HUDEP-2 (cell line): ENCODE data around the gene SH2D4B.
"Not testable (repeated sequence)": the region's sequence is repeated elsewhere in the genome, so short reads cannot be mapped to it uniquely, and the experiment has no call there.

ENCODE experiments used
- DNase-seq, 76 experiments: peaks; one replicate each; lab custom pipeline; 2025; ENCODE audit not compliant: unreplicated experiment in 76 of 76; lab: John Stamatoyannopoulos, UW

Gene SH2D4B

DNA sequence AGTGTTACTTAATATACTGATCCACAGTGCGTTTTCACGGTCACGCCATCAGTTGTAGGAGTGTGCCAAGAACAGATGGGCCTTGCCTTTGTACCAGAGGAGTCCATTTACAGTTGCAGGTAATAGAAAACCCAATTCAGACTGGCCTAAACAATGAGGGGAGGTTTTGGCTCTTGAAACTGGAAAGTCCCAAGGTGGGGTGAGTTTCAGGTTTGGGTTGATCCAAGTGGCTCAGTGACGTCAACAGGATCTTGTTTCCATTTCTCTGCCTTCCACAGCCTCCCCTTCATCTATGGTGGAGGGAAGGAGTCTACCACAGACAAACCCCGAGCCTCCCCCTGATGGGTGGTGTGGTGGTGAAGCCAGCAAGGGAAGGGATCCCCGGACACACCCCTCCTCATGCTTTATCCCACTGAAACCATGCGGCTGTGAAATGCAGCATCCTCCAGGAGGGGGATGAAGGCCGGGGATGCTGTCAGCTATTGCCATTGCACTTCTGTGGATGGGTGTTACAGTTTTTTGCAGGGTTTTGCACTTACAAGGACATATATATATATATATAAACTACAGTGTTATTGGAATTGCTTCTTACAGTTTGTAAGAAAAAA, 14.8 kb upstream of the SH2D4B start:
- DNase-seq, result no peak

DNA sequence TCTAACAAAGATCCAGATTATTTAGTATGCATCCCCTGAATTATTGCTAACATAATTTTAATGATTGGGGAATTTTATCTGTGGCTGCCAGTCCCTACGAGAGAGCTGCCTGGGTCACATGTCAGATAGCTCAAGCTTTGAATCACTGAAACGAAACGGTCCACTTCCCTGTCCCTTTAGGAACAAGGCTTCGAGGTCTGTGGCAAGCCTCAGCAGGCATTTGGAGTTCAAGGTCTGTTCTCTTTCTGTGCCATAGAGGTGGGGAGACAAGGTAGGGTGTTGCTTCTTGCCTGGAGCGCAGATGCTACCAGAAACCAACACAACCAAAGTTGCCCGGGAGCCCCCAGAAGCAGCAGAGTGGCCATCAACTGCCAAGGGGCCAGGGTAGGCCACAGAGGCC, 13.9 kb upstream of the SH2D4B start:
- DNase-seq, result no peak

DNA sequence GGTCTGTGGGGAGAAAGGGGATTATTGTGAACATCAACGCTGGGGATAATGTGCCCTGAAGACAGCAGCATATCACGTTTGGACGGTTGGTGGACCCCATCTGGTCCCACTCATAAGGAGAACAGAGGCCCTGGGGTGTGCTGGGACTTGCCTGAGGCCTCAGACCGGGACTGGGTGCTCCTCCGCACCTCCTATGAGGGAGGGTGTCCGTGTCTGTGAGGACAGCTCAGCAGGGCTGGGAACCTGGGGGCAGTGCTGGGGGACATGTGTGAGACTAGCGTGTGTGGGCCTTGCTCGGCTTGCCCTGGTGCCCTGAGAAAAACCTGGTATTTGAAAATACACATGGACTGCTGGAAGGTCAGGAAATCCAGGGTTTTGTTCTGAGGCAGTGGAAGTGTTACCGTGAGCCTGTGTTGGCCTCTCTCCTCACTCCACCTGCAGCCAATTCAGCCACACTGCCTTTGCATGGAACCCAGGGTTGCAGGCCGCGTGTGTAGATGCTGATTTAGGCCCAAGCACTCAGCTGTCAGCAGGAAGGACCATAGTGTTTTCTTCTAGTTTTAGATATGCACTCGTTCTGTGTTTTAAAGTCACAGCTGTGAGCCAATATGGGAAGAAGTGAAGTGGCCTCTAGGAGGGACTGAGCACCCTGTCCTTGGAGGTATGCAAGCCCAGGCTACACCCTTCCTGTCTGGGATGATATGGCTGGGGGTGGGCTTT, 13.4 kb upstream of the SH2D4B start:
- DNase-seq, result no peak

DNA sequence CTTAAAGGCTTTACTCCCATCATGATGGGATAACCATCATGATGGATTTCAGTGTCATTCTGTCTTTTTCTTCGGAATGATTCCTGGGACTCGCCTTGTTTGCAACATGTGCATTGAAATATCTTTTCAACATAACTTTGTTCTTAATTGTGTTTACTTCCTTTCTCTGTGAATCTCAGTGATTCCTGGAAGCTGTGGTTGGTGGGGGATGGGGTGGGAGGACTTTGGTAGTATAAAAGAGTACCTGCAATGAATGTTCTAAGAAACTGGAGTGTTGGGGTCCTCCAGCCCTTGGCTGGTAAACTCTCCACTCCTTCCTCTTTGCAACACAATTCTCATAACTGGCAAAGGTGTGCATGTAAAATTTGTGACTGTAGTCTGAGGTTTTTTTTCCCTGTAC, 11.5 kb upstream of the SH2D4B start:
- DNase-seq, result no peak

DNA sequence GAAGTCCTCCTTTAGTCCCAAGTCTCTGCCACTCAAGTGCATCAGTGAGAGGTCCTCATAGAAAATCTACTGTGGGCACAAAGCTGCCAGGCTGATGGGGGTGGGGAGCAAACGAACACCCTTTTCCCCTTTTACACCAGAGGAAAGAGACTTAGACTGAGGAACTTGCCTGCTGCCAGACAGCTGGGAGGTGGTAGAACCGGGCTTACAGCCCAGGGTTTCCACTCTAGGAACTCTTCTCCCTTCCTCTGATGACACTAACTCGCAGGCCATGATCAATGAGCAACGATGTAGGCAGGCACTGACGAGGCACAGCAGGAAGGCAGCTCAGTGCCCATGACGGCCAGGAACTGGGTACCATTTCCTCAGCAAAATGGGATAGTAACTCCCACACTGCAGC, 11.0 kb upstream of the SH2D4B start:
- DNase-seq, result no peak

DNA sequence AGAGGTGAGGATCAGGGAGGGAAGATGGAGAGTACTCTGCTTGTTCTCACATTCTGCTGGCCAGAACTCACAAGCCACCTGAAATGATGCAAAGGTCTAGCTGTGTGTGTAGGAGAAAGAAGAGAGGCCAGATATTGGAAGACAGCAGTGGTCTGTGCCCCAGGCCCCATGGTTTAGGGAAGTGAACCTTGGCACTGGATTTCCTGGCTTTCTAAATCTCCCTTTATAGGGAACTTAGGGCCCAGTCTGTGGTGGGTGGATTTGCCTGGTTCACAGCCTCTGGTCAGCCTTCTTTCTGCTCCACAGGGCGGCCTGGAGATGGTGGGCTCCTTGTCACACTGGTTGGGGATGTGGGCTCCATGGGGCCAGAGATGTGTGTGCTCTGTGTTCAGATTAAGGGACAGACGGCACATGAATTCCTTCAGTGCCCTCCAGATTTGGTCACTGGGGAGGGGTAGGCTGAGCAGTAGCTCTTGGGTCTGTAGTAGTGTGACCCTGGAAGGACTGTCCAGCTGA, 9.5 kb upstream of the SH2D4B start:
- DNase-seq, result no peak

DNA sequence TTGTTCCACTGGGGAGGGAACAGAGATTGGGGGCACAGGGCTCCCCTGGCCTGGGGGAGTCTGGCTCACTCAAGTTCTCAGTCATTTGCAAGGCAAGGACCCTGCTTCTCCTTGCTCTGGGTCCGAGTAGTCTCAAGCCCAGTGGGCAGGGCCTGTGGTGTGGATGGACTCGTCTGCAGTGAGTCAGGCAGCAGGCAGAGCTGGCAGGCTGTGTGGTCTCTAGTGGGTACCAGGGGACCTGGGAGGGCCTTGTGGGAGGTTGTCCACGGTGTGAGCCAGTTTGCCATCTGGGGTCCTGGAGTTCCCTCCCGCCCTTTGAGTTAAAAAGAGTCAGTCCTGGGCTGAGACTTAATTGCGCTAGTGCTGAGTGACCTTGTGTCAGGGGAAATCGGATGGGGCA, 8.8 kb upstream of the SH2D4B start:
- DNase-seq, result no peak

DNA sequence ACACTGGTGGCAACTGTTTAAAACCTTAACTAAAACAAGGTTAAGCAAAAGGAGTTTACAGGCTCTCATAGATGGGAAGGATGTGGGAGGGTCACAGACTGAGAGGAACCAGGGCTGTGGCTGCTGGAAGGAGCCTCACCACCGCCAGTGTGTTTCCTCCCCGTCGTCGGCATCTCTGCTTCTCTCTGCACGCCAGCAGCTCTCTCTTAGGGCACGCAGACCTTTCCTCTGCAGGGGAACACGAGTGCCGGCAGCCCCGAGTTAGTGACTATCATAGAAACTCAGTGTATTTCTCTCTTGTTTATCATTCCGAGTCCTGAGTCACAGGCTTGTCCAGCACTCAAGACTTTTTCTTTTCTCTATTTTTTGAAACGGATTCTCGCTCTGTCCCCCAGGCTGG, 8.1 kb upstream of the SH2D4B start:
- no peak for DNase-seq

DNA sequence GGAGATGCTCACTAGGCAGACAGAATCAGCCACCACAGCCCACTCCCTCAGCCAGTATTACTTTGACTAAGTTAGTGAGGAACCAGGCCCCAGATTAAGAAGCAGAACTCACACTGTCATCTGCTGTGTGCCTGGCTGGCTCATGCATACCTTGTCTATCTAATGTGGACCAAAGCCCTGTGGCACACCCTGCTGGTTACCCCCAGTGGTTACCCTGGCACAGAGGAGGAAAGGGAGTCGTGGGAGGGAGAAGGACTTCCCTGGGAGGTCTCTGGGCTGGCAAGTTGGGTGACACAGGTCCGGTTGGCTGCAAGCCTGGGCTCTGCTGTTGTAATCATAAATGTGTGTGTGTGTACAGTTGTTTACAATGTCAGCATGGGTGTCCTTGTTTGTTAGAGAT, 7.5 kb upstream of the SH2D4B start:
- DNase-seq, result peak in 58 of 76 experiments; percentile 4 to 58 (median 30)

DNA sequence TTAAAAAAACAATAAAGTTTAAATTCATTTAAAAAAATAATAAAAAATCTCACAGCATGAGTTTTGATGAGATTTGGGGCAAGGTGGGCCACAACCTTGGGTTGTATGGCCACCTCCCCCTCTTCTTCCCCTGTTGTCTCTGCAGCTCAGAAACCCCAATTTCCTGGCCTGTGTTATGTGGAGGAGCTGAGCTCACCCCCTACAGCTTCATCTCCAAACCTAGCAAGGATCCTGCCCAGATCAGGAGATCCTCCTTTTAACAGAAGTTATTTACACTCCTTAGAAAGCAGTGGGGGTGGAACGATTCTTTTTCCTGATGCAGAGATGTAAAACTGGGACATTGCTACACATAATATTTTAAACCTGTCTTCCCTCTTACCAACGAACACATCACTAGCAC, 6.9 kb upstream of the SH2D4B start:
- no peak for DNase-seq

DNA sequence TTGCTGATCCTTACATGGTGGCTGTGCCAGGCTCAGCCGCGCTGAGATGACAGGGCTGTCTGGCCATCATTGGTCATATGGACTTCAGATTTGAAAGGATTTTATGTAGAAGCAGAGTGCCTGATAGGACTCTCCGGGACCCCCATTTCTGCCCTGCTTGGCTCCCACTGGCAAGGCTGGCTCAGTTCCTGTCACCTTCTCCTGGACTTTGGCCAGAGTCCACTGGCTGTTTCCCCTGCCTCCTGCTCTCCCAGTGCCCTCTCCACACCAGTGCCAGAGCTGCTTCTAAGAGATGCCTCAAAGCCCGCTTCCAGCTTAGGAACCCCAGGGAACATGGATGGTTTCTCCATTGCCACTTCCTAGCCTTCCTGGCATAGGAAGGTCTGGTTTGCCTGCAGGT, 5.1 kb upstream of the SH2D4B start:
- no peak for DNase-seq

DNA sequence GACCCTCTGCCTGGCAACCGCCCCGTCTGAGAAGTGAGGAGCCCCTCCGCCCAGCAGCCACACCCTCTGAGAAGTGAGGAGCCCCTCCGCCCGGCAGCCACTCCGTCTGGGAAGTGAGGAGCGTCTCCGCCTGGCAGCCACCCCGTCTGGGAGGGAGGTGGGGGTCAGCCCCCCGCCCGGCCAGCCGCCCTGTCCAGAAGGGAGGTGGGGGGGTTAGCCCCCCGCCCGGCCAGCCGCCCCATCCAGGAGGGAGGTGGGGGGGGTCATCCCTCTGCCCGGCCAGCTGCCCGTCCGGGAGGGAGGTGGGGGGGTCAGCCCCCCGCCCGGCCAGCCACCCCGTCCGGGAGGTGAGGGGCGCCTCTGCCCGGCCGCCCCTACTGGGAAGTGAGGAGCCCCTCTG, 3.6 kb upstream of the SH2D4B start:
- DNase-seq, result not testable (repeated sequence)

DNA sequence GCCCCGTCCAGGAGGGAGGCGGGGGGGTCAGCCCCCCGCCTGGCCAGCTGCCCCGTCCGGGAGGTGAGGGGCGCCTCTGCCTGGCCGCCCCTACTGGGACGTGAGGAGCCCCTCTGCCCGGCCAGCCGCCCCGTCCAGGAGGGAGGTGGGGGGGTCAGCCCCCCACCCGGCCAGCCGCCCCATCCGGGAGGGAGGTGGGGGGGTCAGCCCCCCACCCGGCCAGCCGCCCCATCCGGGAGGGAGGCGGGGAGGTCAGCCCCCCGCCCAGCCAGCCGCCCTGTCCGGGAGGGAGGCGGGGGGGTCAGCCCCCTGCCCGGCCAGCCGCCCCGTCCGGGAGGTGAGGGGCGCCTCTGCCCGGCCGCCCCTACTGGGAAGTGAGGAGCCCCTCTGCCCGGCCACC, 3.1 kb upstream of the SH2D4B start:
- not testable (repeated sequence) for DNase-seq

DNA sequence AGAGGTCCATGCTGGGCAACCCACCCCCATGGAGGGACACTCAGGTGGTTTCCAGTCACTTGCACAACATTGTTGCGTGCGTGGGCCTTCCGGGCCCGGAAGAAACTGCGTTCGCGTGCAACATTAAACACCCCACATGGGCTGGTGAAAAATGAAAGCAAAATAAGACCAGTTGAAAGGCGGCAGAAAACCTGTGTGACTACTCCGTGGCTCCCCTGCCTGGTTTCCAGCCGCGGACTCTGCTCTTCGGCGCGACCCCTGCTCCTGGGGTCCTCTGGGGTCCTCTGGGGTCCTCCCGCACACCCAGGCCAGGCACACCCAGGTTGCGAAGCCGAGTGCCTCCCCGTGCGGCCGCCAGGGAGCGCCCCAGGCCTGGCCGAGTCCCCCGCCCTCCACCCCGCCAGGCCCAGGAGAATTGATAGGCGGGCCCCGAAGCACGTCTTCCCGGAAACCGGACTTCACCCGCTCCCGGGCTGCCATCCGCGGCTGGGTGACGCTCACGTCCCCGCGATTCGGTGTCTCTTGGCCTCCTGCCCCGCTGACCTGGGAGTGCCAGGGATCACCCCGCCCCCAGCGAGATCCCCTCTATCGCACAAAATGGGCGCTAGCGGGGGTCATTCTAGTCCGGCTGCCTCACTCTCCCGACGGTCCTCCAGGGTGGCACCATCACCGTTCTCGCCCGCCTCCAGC, 1.9 kb upstream of the SH2D4B start:
- peak in 58 of 76 experiments; percentile 4 to 65 (median 44) for DNase-seq

DNA sequence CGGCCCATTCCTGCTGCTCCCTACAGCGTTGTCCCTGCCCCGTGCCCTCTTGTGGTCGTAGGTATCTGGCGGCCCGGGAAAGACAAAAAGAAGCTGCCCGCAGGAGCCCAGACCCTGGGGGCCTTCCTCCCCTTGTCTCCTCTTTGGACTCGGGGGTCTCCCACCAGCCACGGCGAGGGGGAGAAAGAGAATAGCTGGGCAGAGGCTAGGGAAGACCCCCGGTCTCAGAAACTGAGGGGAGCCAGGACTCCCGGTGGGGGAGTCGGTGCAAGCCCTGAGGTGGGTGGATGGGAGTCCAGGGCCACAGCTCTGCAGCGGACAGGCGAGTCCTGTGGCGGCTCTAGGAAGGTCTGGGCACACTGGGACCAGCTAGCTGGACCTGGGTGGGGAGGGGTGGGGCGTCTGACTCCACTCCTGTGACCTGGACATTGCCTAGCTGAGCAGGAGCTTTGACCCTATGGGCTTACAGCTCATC, 1.3 kb upstream of the SH2D4B start:
- no peak for DNase-seq

DNA sequence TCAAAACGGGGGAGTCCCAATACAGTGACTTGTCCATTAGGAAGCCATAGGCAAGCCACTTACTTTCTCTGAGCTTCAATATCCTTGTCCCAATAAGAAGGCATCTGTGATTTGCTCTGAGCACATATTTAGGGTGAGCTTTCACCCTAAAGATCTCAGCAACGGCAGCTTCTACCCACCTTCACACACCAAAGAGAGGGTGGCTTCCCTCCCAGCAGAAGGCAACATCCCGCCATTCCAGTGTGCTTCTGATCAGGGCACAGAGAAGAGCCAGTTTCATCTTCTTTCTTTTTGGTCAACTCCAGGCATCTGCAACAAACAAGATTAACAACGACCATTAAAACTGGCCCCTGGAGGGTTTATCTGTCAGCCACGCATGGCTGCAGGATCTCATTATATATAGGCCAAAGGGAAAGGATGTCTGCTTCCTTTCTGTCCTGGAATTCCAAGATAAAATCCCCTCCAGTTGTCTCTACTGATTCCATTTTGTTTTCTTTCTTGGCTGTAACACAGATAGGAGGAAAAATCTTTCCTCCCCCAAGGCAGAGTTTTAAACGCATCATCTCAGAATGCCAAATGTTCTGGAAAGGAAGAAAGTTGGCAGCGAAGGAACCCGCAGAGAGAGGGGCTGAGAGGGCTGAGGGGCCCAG, 491 bp upstream of the SH2D4B start:
- DNase-seq, result no peak

DNA sequence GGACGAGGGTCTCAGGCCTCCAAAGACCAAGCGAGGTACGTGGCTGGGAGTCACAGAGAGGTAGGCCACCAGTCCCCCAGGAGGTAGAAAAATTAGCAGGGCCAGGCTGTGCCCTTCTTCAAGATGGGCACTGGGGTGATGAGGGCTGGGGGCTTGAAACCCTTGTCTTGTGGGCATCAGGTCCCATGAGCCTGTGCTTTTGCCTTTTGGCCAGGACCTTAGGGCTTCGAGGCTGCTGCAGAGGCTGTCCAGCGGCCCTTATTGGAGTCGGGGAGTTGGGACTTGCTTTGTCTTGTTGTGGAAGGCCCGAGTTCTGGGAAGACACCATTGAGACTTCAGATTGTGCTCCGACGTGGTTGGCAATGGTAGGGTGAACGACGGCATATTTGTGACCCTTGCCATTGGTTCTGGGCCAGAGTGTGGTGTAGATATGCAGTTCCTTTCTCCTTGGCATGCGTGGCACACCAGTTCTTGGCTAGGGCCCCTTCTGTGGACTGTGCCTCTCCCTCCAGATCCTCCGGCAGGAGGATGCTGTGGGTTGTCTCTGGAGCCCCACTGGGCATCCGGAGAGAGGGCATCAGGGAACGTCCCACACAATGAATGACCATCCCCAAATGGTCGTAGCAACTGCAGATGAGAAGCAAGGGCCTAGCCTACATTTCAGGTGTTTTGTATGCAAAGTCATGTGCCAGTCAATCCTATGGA, 931 bp downstream of the SH2D4B start:
- no peak for DNase-seq

DNA sequence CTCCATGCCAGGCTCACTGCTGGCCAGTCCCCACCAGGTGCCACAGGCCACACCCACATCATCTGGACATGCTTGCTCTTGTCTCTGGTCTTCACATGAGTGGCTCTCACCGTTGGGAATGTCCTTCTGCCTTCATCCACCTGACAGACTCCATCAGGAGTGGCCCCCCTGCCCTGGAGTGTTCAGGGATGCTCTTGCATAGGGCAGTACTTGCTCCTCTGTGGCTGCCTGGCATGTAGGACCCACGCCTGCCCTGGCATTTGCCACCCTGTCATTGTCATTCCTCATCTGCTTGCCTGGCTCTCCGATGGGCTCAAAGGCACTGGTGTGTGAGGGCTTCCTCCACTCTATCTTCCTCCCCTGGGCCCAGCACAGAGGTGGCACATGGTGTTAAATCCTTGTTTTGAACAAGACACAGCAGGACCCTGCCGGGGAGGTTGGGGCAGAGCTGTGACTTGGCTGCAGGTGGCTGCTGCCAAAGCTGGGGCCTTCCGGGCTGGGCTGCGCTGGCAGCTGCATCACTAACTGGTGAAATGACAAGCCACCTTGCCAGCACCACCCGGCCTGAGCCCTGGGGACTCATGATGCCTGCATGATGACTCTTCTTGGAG, 1.8 kb downstream of the SH2D4B start:
- no peak for DNase-seq

DNA sequence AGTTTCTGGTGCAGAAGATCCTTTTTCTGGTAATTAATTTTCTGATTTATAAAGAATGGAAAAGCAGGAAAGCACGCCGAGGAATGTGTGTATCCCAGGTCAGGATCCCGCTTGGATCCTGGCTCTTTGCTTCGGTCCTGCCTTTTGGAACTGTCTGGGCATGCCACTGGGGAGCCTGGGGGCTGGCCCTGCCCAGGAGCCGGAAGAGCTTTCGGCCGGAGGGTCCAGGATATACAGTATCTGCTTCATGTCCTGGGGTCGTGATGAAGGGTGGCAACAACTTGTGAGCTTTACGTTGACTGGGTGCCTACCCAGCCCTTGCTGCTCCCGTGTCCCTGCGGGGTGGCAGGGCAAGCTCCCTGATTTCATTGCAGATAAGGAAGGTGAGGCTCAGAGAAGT, 2.4 kb downstream of the SH2D4B start:
- no peak for DNase-seq

DNA sequence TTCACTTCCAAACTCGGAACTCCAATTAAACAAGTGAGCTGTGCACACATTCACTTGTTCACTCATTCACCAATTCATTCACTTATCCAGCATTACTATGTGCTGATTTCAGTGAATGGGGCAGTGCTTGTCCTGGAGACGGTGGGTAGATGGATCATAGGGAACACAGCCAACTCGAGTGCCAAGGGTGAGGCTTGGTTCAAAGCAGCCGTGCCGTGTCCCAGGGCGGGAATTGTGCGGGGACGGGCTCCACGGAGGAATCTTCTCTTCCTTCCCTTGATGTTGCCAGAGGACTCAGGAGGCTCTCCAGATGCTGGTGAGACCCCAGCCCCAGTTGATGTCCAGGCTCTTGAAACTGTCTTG, 2.9 kb downstream of the SH2D4B start:
- no peak for DNase-seq
